CD4-positive, alpha-beta T cell treated with Interleukin-10 for 1 hour (primary cell): Measurements from ENCODE around the gene RABL6.
"Not testable (repeated sequence)": the region's sequence is repeated elsewhere in the genome, so short reads cannot be mapped to it uniquely, and the experiment has no call there.

Experiments
- DNase-seq: peaks from one replicate; pipeline ENCODE4 v3.0.0-alpha.2; 2020

Gene RABL6

DNA sequence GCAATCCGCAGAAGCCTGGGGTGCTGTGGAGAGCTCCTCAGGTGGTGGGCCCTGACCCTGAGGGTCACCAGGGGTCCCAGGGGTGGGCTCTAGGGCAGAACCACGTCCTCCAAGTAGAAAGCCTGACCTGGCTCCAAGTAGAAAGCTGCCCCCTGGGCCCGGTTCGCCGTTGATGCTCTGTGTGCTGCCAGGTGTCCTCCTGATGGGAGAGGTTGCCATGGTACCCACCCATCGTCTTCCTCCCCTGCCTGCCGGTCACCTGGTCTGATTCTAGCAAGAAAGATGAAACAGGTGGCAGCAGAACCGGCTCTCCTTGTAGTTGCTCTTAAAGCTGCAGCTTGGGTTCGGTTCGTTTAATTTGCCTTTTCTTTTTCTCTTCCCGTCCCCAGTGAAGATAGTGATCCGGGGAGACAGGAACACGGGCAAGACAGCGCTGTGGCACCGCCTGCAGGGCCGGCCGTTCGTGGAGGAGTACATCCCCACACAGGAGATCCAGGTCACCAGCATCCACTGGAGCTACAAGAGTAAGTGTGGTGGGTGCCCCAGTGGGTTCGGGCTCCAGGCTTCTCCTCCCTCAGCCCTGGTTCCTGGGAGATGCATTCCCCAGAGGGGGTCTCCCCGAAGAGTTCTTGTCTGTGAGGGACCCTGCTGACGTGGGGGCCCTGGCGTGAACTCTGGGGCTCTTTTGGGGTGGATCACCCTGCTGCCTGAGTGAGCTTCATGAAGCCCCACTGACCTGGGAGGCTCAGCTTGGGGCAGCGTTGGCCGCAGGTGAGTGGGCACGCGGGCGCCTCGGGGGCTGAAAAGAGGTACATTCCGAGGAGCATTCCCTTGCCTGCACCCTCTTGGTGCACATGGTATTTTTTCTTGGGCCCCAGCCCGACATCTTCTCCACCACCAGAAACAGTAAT lies 15.6 kb downstream of the RABL6 start:
- no peak for DNase-seq

DNA sequence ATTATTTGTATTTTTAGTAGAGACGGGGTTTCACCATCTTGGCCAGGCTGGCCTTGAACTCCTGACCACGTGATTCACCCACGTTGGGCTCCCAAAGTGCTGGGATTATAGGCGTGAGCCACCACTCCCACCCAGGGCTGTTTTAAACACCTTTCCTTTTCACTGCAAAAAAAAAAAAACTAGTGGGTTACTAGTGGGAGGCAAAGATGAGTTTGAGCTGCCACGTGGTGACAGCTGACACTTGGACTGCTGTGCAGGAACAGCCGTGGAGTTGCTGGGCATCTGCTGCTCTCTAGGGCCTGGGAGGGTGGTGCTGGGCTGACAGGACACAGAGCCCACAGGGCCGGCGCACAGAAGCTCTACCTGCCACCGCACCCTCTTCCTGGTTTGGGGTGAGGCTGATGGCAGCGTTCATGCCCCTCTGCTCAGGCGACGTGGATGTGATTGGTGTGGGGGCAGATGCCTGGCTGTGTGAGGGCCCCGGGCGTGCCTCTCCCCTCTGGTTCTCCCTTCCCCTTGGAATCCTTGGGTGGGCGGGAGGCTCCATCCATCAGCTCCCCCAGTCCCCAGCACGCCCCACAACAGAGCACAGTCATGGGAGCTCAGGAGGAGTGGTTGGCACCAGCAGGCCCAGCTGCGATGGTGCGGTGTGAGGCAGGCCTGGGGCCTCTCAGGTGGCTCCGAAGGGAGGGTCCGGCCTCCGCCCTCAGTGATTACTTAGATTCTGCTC lies 16.9 kb downstream of the RABL6 start:
- DNase-seq = no peak

DNA sequence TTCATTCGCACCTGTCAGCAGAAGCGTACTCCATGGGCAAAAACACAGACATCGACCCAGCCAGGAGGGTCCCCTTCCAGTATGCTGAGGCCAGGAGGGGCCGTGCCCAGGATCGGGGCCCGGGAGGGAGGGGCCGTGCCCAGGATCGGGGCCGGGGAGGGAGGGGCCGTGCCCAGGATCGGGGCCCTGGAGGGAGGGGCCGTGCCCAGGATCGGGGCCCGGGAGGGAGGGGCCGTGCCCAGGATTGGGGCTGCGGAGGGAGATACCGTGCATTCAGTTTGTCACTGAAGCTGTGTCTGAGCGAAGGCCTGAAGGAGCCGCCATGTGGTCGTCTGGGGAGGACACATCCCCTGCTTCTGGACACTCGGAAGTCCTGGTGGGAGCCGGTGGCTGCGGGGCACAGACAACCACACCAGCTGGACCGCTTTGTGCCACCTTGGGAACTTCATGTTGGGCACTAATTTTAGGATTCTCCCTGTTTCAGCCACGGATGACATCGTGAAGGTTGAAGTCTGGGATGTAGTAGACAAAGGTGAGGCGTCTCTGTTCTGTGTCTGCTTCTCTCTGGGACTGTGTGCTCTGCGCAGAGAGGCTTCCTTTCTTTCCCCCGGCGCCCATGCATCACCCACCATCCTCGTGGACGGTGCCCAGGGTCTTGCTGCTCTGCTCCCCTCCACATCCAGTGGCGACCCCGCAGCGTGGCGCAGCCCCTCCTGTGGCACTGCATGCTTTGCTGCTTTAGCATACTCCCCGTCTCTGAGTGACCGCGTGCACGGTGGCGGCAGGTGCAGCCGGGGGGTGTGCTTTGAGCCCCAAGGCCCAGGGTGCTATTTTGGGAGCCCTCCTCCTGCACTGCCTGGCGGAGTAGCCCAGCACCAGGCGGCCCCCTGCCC lies 17.8 kb downstream of the RABL6 start:
- DNase-seq = no peak

DNA sequence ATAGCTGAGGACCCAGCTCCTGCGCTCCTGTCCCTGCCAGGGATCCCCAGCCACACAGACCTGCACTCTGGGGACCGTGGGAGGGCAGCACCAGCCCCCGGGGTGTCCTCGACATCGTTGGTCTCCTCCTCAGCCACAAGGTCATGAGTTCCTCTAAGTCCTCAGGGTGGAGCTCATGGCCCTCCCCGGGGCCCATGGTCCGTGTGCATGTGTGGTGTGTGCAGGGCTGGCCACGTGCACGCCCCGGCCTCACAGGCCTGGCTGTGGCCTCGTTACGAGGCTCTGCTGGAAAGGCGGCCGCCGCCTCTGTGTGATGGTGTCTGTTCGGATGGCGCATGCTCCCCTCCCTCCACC lies 18.4 kb downstream of the RABL6 start:
- no peak for DNase-seq

DNA sequence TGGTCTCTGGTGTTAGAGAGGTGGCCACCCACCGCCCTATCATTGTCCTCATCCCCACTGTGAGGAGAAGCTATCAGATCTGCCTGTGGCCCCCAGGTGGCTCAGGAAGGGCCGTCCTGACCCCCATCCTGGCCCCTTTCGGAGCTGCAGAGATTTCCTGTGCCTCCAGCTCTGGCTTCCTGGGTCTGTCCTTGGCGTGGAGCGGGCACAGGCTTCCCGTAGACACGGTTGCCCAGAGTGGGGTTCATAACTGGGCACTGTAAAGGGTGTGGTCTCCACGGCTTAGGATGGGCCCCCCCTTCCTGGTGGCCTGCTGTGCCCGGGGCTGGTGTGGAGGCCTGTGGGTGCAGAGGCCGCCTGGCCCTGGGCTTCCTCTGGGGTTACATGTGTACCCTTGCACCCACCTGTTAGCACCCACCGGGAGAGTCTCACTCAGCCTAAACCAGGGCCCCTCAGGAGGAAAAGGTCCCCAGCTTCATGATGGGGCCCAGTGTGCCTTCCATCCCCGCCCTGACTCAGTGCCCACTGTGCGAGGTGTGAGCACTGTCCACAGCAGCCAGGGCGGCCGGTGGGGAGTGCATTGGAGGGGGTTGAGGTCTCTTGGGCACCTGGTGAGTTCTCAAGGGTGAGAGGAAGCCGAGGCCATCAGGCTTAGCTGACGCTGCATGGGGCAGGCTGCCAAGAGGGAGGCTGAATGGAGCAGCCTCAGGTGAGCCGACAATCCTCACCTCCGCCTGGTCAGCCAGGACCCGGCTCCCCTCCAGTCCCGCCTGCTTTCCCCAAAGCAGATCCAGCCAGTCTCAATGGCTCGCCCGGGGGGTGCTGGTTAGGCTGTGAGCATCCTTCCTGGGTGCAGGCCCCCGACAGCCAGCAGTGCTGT lies 19.2 kb downstream of the RABL6 start:
- no peak for DNase-seq

DNA sequence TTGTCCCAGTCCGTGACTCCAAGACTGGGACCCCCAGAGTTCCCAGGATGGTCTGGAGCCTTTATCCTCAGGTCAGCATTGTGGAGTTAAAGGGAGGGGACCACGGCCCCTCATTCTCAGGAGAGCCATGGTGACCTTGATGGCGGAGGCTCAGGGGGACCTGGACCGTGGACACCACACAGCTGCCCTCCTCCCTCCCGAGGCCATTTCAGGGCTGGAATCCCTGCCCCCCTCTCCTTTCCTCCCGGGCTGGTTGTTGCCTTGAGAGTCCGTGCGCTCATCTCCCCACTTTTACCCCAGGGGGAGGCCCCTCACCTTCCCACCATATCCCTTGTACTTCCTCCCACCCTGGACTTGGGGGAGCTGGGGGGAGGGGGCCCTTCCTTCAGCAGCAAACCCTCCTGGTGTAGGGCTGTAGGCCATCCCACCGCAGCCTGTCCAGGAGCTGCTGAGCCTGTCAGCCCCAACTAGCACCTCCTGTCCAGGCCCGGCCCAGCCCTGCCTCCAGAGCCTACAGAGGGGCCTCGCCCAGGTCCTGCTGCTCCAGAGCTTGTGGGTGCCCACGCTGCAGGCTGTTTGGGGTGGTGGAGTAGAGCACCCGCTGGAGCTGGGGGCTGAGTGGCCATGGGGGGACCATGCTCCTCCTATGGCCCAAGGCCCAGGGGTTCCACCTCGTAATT lies 20.2 kb downstream of the RABL6 start:
- no peak for DNase-seq

DNA sequence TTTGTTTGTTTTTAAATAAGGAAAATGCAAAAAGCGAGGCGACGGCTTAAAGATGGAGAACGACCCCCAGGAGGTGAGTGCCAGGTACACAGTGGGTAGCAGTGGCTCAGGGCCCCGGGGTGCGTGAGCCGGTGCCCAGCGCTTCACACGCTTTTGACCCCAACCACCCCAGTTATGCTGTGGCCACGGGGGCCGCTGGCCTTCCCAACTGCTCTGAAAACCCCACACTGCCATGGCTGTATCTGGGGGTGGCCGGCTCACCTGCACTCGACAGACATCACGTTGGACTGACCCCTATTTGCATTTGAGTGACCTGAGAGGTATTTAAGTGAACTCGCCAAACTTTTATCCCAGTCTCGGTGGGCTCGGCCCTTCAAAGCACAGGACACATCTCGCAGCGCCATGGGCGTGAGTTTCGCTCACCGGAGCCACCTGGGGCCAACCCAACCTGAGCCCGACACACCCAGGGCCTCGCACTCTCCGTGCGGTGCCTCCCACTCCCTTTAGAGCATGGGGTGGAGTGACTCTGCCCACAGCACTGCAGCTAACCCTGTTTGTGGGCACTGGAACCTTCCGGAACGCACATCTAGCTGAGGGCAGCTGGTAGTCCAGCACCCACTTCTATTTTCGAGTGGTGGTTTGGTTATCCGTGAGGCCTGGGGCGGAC lies 20.9 kb downstream of the RABL6 start:
- no peak for DNase-seq

DNA sequence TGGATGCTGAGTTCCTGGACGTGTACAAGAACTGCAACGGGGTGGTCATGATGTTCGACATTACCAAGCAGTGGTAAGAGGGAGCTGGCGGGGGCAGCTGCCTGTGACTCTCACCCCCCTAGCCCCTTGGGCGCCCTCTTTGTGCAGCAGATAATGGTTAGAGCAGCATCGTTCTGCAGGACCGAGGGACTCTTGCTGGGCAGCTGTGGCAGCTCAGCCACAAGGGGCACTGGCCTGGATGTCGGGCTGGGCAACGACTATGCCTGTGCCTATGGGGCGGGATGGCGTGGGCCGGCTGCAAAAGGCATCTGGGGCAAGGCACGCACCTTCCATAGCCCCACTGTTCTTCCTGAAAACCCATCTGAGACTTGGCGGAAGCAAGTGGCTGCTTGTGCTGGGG lies 21.7 kb downstream of the RABL6 start:
- DNase-seq = no peak

DNA sequence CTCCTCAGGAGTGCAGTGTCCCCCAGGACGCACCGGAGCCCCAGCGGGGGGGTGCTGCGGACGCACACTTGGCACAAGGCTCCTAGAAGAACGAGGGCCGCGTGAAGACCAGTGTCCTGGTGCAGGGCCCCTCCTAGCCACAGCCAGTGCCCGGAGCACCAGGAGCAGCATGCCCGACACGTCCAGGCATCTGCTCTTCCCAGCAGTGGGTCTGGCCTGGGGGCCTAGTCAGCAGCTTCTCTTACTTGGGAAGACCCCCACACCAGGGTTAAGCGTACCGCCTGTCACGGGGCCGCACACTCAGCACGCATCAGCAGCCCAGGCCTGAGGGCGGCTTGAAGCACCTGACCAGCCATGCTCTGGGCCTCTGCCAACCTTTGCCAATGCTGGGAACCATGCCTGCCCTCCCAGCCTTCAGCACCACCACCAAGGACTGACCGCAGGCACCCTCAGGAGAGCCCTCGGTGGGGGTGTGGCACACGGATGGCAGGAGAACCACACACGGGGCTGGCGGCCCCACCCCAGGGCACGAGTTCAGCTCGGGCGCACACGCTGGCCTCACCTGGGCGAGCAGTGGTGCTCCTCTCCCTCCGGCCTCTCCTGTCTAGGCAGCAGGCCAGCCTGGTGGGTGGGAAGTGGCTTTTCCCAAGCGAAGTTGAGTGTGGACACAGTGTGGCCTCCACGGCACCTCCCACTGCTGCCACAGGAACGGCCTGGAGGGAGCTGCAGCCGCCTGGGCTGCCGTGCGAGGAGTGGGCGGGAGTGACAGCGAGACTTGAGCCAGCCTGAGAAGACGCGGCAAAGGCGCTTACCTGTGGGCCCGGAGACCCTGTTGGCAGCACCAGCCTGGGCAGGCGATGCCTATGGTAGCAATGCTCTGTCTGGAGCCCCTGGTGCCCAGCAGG lies 22.5 kb downstream of the RABL6 start:
- no peak for DNase-seq

DNA sequence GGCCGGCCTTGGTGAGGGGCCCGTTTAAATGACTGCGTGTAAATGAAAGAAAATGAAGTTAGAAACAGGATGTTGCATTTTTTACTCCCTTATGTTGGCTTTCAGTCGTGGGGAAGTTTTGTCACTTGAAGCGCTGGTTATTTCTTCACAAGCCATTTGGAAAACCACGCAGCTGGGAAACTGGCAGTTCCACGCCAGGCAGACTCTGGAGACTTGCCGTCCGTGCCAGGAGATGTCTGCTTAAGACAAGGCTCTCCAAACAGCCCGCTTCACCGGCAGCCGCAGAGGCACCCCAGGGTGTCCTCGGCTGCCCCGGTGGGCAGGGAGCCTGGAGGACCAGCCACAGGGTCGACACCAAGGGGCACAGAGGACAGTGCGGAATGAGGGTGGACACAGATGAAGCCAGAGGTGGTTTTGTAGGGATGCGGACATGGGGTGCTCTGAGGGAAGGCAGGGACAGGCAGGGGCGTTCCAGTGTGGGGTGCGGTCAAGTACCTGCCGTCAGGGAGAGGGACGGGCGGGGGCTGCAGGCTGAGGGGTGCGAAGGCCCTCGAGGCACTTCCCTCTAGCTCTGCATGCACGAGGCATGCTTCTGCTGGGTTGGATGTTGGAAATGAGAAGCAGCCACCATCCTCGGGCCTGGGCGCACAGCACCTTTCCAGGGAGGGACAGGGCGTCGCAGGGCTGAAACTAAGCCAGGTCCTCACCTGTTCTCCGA lies 23.4 kb downstream of the RABL6 start:
- DNase-seq = no peak

DNA sequence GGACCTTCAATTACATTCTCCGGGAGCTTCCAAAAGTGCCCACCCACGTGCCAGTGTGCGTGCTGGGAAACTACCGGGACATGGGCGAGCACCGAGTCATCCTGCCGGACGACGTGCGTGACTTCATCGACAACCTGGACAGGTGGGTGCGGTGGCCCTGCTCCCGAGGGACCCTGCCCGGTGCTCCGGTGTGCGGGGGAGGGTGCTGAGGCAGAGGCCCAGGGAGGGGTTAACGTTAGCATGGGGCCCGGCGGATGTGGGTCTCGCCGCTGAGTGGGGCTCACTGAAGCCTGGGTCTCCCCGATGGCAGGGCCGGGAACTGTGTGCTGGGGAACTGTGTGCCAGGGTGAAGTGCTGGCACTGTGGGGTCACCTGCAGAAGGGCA lies 24.0 kb downstream of the RABL6 start:
- no peak for DNase-seq

DNA sequence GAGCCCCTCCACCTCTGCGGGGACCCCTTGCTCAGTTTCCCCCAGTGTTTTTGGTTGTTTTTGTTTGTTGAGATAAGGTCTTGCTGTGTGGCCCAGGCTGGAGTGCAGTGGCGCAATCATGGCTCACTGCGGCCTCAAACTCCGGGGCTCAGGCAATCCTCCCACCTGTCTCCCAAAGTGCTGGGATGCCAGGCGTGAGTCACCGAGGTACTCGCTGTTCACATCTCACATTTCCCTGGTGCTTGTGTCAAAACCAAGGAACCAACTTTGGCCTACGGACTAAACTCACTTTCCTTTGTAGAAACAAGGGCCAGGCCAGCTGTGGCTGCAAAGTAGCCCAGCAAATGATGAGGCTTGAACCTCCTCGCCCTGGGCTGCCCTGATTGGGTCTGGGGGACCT lies 24.8 kb downstream of the RABL6 start:
- DNase-seq = no peak

DNA sequence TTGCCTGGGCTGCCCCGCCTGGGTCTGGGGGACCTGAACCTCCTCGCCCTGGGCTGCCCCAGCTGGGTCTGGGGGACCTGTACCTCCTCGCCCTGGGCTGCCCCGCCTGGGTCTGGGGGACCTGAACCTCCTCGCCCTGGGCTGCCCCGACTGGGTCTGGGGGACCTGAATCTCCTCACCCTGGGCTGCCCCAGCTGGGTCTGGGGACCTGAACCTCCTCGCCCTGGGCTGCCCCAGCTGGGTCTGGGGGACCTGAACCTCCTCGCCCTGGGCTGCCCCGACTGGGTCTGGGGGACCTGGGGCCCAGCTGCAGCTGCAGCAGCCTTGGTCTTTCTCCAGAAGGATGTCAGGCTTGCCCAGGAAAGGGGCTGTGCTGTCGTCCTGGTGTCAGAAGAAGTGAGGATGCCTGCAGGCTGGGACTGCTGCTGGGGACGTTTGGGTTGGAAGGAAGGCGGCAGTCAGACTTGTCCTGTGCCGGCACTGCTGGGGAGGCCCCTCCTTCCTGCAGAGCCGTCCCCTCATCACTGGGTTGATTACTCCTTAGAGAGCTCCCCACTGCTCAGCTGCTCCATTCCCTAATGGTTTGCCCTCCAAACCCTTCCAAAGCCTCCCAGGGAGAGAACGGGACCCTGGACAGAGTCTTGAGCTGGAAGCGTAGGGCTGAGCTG lies 25.8 kb downstream of the RABL6 start:
- DNase-seq = not testable (repeated sequence)

DNA sequence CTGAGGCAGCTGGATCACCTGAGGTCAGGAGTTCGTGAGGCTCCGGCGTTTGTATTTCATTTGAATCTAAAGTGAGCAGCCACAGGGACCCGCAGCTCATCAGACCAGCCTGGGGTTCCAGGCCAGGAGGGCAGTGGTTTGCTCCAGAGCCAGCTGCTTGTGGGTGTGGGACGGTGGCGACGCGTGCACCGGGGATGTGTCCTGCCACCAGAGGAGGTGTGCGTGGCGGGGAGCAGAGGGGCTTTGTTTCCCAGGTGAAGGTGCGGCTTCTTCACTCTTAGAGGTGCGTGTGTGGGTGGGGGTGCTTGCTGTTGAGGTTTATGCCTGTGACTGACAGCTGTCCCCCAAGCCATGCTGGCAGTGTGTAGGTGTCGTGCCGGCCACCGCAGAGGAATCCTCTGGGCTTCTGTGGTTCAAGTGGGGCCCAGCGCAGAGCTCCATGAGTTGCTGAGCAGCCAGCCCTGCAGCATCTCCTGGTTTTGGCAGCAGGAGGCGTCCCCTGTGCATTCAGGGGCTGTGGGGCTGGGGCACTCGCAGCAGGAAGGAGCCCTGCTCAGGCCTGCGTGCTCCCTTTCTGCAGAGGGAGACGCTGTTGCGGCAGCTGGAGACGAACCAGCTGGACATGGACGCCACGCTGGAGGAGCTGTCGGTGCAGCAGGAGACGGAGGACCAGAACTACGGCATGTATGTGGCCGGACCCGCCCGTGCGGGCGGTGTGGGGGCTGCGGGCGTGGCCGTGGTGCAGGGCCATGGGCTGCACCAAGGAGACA lies 27.6 kb downstream of the RABL6 start:
- no peak for DNase-seq

DNA sequence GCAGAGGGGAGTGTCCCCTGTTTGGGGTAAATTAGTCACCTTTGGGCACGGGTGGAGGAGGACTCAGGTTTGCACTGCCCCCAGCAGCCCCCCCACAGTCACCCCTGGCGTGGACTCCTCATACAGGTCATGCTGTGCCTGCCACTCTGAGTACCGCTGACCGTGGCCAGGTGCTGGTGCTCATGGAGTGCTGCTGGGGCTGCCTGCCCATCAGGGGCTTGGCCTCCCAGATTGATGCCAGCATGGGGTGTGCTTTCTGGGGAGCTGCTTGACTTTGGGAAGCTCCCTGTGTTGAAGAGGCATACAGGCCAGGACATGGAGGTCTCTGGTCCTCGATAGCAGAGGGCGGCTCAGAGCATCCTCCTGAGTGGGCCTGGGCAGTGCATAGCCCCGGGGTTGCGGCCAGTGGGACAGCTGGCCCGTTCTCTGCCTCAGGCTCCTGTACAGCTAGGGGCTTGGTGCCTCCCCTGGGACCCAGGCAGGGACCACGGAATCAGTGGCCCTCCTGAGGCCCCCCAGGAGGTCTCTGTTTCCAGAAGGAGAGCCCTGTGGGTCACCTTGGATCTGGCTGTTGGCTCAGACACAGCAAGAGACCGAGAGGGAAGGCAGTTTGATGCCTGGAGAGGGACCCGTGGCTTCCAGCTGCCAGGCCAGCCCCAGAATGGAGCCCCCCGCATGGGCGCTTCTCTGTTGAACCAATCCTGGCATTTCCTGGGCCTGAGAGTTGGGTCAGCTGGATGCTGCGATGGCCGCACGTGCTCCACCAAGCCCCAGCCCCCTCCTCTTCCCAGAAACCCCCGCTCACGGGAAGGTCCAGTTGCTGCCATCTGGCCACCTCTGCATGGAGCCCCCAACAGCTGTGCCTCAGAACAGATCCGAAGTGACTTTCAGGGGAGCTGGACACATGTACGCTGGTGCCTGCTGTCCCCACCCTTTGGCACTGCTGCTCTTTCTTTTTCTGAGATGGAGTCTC lies 28.5 kb downstream of the RABL6 start:
- DNase-seq = no peak

DNA sequence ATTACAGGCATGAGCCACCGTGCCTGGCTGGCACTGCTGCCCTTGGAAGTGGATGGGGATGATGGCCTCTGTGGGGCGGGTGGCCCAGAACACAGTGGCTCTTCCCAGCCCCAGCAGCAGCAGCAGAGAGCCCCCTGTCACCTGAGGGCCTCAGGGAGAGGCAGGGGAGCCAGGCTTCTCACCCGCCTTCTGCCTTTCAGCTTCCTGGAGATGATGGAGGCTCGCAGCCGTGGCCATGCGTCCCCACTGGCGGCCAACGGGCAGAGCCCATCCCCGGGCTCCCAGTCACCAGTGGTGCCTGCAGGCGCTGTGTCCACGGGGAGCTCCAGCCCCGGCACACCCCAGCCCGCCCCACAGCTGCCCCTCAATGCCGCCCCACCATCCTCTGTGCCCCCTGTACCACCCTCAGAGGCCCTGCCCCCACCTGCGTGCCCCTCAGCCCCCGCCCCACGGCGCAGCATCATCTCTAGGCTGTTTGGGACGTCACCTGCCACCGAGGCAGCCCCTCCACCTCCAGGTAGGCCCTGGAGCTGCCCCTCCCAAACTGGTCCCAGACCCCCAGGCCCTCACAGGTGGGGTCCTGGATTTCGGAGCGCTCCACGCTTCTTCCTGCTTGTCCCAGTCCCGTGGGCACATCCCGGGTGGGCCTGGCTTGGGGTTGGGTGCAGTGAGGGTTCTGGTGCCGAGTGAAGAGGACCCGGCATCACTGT lies 29.6 kb downstream of the RABL6 start:
- DNase-seq = no peak
